Spinal cord (tissue), 10 donors: Measurements from ENCODE around the gene SPATA21. TPM values are rescaled to one million over a fixed set of nuclear protein-coding genes. Genes with fewer than 3 reads are reported as not detected.
"Not testable (repeated sequence)": the region's sequence is repeated elsewhere in the genome, so short reads cannot be mapped to it uniquely, and the experiment has no call there.

Experiments
- DNase-seq, 6 donors: peaks; one replicate each; pipeline versions ENCODE4 v3.0.0 to v3.0.0-alpha.2; 2013 to 2015; ENCODE audit warnings: low spot score in 6 of 6, low read depth in 4 of 6
- H3K27ac ChIP-seq: one replicate; pipeline ENCODE4 v1.5.1; 2013; ENCODE audit warnings: low read depth, low read length, control low read depth
- H3K27me3 ChIP-seq: one replicate; pipeline ENCODE4 v1.6.1; 2013; ENCODE audit warnings: low read length; ENCODE audit not compliant: control insufficient read depth, insufficient read depth
- H3K36me3 ChIP-seq: one replicate; pipeline ENCODE4 v1.6.1; 2013; ENCODE audit warnings: low read length; ENCODE audit not compliant: control insufficient read depth, insufficient read depth
- H3K4me1 ChIP-seq: one replicate; pipeline ENCODE4 v1.6.1; 2013; ENCODE audit warnings: low read length; ENCODE audit not compliant: control insufficient read depth, insufficient read depth
- H3K4me3 ChIP-seq: one replicate; pipeline ENCODE4 v1.5.1; 2013; ENCODE audit warnings: low read depth, low read length, control low read depth
- H3K9me3 ChIP-seq: one replicate; pipeline ENCODE4 v1.6.1; 2013; ENCODE audit warnings: low read length; ENCODE audit not compliant: control insufficient read depth, insufficient read depth
- WGBS: methylation state at CpG from one replicate; pipeline ENCODE4 v1.1.5; 2013; ENCODE audit warnings: missing lambda C conversion rate; ENCODE audit not compliant: insufficient coverage; 5-methylcytosine and 5-hydroxymethylcytosine counted together
- long read RNA-seq, 4 donors: transcript quantifications; one replicate each; lab custom pipeline, GENCODE V29; 2026
- polyA plus RNA-seq, 2 donors: library from polyadenylated mRNA; unstranded; fragments of 120-200 nt; gene quantifications; one replicate each; pipeline ENCODE4 v1.2.1, GENCODE V29; 2013; ENCODE audit not compliant: insufficient read length in 2 of 2
- total RNA-seq, 2 donors: library from RNA; depleted of rRNA in 1 of 2; stranded (reverse); fragments of 120-200 nt in 1 of 2; fragments of >200 nt in 1 of 2; gene quantifications; one replicate each; pipeline versions ENCODE4 v1.2.3 to v1.2.4, GENCODE V29; 2013 to 2014
- donor health status: healthy.

The SPATA21 gene, protein sequence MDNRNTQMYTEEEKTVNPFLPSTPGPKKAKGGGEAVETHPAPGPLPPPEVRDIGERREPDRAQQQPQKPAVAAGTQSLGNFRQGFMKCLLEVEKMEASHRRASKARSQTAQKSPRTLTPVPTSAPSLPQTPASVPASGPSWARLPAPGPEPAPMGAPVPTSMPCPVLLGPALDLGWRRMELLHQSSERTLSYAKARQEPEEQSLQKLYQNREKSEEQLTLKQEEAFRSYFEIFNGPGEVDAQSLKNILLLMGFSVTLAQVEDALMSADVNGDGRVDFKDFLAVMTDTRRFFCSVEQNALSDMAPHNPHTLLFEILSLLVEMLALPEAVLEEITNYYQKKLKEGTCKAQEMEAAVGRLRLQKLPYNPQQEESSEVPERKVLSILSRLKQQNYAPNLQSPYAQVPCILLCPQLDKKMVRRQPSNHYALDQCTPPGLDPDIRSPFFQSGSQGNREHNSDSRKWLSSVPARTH
- total RNA-seq (under 1 TPM in 1 of 2 donors, not detected in 1; 0.17 TPM), polyA plus RNA-seq (under 1 TPM in 1 of 2 donors, not detected in 1; 0.59 TPM)
- long read RNA-seq, donor 1, partial matches to known transcripts: 16 of 16 reads
- long read RNA-seq, donor 1, other reads (novel, unspliced or antisense): 0 of 16 reads
- long read RNA-seq, donor 2: 0 reads
- long read RNA-seq, donor 3: 0 reads
- long read RNA-seq, donor 4: 0 reads

- DNase-seq: no peak
- Histone ChIP-seq H3K4me1 (peaks cover 16% of the 10 kb centered on the region), H3K4me3 (no peak within 1 kb of the TSS), H3K27me3 (no peaks in the 10 kb centered on the region), H3K9me3 (no peaks in the 10 kb centered on the region), H3K36me3 (peaks cover under 1% of the 10 kb centered on the region), H3K27ac (no peak within 1 kb of the TSS)
- WGBS: 60% methylated on average over 1 of the region's 3 CpGs
Observed at GRCh38 chr1:16436946-16437474, at the start of gene SPATA21. SPATA21 (minus strand) TSS chr1:16437424; CDS start chr1:16431371, 6,053 bp downstream.

DNA sequence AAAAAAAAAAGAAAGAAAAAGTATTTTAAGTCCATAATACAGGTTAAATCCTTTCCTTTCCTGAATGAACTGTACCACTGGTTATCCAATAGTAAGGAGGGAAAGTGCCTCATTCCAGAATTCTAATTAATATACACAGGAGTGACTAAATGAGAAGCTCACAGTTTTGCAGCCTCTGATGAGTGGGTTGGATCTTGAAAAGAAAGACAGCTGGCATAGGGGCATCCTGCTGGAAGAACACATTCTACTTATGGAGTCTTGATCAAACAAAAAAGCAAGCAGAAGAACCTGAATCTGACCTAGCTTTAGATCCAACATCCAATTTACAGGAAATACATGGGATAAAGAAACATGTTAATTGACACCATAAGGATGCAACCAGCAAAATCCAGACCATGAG, 49.8 kb upstream of the SPATA21 start:
- DNase-seq, H3K27ac ChIP-seq, H3K4me1 ChIP-seq, H3K9me3 ChIP-seq, H3K4me3 ChIP-seq, H3K27me3 ChIP-seq: not testable (repeated sequence)
- peaks cover 92% of the 10 kb centered on the region for H3K36me3 ChIP-seq

- WGBS: 90% methylated on average over 3 of the region's 8 CpGs
- DNase-seq, H3K9me3 ChIP-seq, H3K4me1 ChIP-seq, H3K27ac ChIP-seq, H3K27me3 ChIP-seq, H3K4me3 ChIP-seq: not testable (repeated sequence)
- H3K36me3 ChIP-seq: peaks cover 93% of the 10 kb centered on the region
Observed at GRCh38 chr1:16486316-16486715, 49.1 kb upstream of the SPATA21 start.

- no peaks in the 10 kb centered on the region for H3K27me3 ChIP-seq
- no peak overlapping the region for H3K27ac ChIP-seq
- WGBS: 96% methylated on average over 6 of the region's 6 CpGs
- no peaks in the 10 kb centered on the region for H3K4me1 ChIP-seq
- H3K36me3 ChIP-seq: peaks cover 87% of the 10 kb centered on the region
- DNase-seq: no peak
- no peaks in the 10 kb centered on the region for H3K9me3 ChIP-seq
- H3K4me3 ChIP-seq: no peak overlapping the region
Observed at GRCh38 chr1:16484931-16485330, 47.7 kb upstream of the SPATA21 start.

DNA sequence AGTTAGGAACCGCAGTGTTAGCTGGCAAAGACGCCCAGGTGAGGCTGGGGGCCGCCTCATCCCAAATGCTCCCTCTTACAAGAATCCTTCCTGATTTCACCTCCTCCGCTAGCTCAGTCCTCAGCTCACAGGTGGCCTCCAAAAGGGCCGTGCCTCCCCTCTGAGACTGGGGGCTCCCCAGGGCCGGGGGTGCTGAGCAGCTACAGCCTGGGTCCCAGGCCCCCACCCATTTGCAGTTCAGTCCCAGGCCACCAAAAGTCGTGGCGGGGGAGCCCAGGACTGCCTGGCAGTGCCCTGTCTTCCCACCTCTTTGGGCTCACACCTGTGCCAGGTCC, 47.2 kb upstream of the SPATA21 start:
- DNase-seq: no peak
- no peak overlapping the region for H3K27ac ChIP-seq
- no peaks in the 10 kb centered on the region for H3K9me3 ChIP-seq
- peaks cover 86% of the 10 kb centered on the region for H3K36me3 ChIP-seq
- H3K27me3 ChIP-seq: no peaks in the 10 kb centered on the region
- 93% methylated on average over 8 of the region's 8 CpGs for WGBS
- no peaks in the 10 kb centered on the region for H3K4me1 ChIP-seq
- no peak overlapping the region for H3K4me3 ChIP-seq

- H3K4me3 ChIP-seq, H3K27ac ChIP-seq, H3K4me1 ChIP-seq, DNase-seq, H3K27me3 ChIP-seq, H3K9me3 ChIP-seq: not testable (repeated sequence)
- H3K36me3 ChIP-seq: peaks cover 85% of the 10 kb centered on the region
- WGBS: 80% methylated on average over 28 of the region's 45 CpGs
Observed at GRCh38 chr1:16483639-16484500, 46.6 kb upstream of the SPATA21 start.

DNA sequence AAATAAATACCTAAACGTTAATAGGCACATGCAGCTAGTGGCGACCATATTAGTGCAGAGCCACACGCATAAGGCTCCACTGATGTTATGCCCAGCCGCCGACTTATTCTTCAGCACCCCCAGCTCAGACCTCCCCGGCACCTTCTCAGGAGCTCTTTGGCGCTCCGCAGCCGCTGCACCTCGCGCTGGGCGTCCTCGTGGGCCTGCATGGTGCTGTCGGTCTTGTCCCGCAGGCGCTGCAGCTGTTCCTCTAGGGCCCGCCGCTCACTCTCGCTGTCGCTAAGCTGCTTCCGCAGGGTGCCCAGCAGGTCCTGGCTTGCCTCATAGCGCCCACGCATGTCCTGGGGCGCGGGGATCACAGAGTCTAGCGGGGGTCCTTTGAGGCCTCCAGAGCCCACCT, 45.9 kb upstream of the SPATA21 start:
- not testable (repeated sequence) for H3K27me3 ChIP-seq, H3K27ac ChIP-seq, DNase-seq, H3K9me3 ChIP-seq, H3K4me1 ChIP-seq, H3K4me3 ChIP-seq
- peaks cover 85% of the 10 kb centered on the region for H3K36me3 ChIP-seq
- 95% methylated on average over 24 of the region's 26 CpGs for WGBS

DNA sequence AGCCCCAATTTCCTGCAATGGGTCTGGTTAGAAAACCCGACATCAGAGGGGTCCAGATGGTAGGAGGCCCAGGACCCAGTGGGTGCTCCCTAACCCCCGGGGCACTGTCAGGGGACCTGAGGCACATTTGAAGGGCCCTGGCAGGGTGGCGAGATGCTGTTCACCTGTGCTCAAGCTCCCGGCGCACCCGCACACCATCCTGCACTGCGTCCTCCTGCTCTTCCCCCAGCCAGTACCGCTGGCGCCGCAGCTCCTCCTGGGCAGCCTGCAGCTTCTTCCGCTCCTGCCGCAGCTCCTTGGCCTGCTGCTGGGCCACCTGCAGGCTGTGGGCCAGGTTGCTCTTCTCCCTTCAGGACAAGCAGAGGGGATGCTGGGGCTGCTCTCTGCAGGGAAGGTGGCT, 40.9 kb upstream of the SPATA21 start:
- 94% methylated on average over 12 of the region's 12 CpGs for WGBS
- no peaks in the 10 kb centered on the region for H3K4me1 ChIP-seq
- H3K27me3 ChIP-seq: no peaks in the 10 kb centered on the region
- no peaks in the 10 kb centered on the region for H3K9me3 ChIP-seq
- no peak overlapping the region for H3K4me3 ChIP-seq
- H3K36me3 ChIP-seq: peaks cover 72% of the 10 kb centered on the region
- no peak overlapping the region for H3K27ac ChIP-seq
- DNase-seq: no peak
